Uterus (tissue), 2 donors: ENCODE results near the gene PLAAT4.

Experiments
- POLR2A ChIP-seq, 2 donors: fragments of 450-650 bp; IDR thresholded peaks; one replicate each; pipeline ENCODE4 v1.6.1; 2016; ENCODE audit warnings: antibody characterized with exemption in 2 of 2, mild to moderate bottlenecking in 1 of 2, moderate library complexity in 1 of 2
- TF ChIP-seq, protein P1 (sequence below), 4 experiments: fragments of 200-600 bp in 2 of 4; fragments of 450-650 bp in 2 of 4; sonication (generic) in 2 of 4; IDR thresholded peaks; one replicate each; pipeline ENCODE4 v1.5.1; 2016 to 2019; ENCODE audit warnings: antibody characterized with exemption in 4 of 4, mild to moderate bottlenecking in 2 of 4, moderate library complexity in 1 of 4

DNA sequence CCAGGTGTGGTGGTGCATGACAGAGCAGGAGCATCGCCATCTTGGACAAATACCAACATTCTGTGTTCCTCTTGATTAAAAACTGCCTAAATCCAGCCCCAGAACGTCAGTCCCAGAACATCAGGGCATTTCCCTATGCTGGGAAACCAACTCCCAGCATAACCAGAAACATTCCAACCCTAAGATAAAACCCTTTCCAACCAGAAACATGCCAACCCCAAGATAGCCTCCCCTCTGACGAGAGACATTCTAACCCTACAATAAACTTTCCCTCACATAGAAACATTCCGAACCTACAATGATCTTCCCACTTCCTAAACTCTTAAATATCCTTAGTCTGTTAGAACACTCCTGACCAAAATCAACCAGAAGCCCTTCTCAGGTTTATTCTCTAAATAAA is 11.6 kb downstream of the PLAAT4 start:
- TF ChIP-seq, protein P1, sequence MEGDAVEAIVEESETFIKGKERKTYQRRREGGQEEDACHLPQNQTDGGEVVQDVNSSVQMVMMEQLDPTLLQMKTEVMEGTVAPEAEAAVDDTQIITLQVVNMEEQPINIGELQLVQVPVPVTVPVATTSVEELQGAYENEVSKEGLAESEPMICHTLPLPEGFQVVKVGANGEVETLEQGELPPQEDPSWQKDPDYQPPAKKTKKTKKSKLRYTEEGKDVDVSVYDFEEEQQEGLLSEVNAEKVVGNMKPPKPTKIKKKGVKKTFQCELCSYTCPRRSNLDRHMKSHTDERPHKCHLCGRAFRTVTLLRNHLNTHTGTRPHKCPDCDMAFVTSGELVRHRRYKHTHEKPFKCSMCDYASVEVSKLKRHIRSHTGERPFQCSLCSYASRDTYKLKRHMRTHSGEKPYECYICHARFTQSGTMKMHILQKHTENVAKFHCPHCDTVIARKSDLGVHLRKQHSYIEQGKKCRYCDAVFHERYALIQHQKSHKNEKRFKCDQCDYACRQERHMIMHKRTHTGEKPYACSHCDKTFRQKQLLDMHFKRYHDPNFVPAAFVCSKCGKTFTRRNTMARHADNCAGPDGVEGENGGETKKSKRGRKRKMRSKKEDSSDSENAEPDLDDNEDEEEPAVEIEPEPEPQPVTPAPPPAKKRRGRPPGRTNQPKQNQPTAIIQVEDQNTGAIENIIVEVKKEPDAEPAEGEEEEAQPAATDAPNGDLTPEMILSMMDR (IDR thresholded peaks at IDR 0.05) = no peak
- TF ChIP-seq POLR2A (IDR thresholded peaks at IDR 0.05) = no peak
